ENCODE measurements around the gene BCL10. TPM values are rescaled to one million over a fixed set of nuclear protein-coding genes. Genes with fewer than 3 reads are reported as not detected.

BCL10 gene
- 19.0 and 23.7 TPM in 2 replicates for total RNA-seq

GRCh38 chr1:85276215-85276977, at the start of gene BCL10:
Gene BCL10, minus strand, starts transcription at chr1:85276632. Its CDS starts 280 bp downstream, at chr1:85276352.

GRCh38 chr1:85259118-85259911, 17.1 kb downstream of the BCL10 start, which contains the start of gene C1orf52:
Gene C1orf52, minus strand, starts transcription at chr1:85259662. Its CDS starts 29 bp downstream, at chr1:85259633.

Other genes with a start within 250 kb of the BCL10 start
- under 0.01 TPM in 1 of 2 replicates, not detected in the other for gene MCOLN3, start 228.1 kb downstream of the BCL10 start, total RNA-seq
- 13.2 and 21.1 TPM in 2 replicates for gene SYDE2, start 75.6 kb downstream of the BCL10 start, total RNA-seq
- gene C1orf52, start 17.0 kb downstream of the BCL10 start, total RNA-seq: 23.5 and 29.8 TPM in 2 replicates
- gene DDAH1, start 188.5 kb upstream of the BCL10 start, total RNA-seq: 41.3 and 79.6 TPM in 2 replicates

All from smooth muscle cell of the umbilical artery (primary cell).